Stimulated activated effector memory CD8-positive, alpha-beta T cell treated with anti-CD3 and anti-CD28 coated beads, Interleukin-12 subunit alpha, Interleukin-12 subunit beta, amount 100 ng/mL, for 72 hours (primary cell): ENCODE results near the gene PCDHGA8.
"Not testable (repeated sequence)": the region's sequence is repeated elsewhere in the genome, so short reads cannot be mapped to it uniquely, and the experiment has no call there.

Experiments
- ATAC-seq: fragments of 150-1000 bp; cut with Tn5 transposase; 2 replicates; pipeline ENCODE4 v1.10.0; 2021
- DNase-seq, 2 donors: peaks; one replicate each; pipeline ENCODE4 v3.0.0; 2021 to 2022; ENCODE audit warnings: low spot score in 2 of 2
- H3K27ac Mint-ChIP-seq: one replicate; pipeline ENCODE4 v1.8.0; 2022; ENCODE audit warnings: mild to moderate bottlenecking, mixed read lengths
- H3K36me3 Mint-ChIP-seq: one replicate; pipeline ENCODE4 v1.8.0; 2022; ENCODE audit warnings: mild to moderate bottlenecking, mixed read lengths
- H3K4me1 Mint-ChIP-seq: one replicate; pipeline ENCODE4 v1.8.0; 2022; ENCODE audit warnings: mixed read lengths
- H3K4me3 Mint-ChIP-seq: one replicate; pipeline ENCODE4 v1.8.0; 2022; ENCODE audit warnings: mild to moderate bottlenecking, mixed read lengths
- H3K9me3 Mint-ChIP-seq: one replicate; pipeline ENCODE4 v1.8.0; 2022; ENCODE audit warnings: mixed read lengths

PCDHGA8 gene

GRCh38 chr5:141432308-141432707, 39.9 kb downstream of the PCDHGA8 start:
- H3K4me1 Mint-ChIP-seq: peaks cover 10% of the 10 kb centered on the region
- DNase-seq, ATAC-seq, H3K4me3 Mint-ChIP-seq, H3K27ac Mint-ChIP-seq: not testable (repeated sequence)
- peaks cover 11% of the 10 kb centered on the region for H3K36me3 Mint-ChIP-seq
- H3K9me3 Mint-ChIP-seq: peaks cover 13% of the 10 kb centered on the region

- not testable (repeated sequence) for DNase-seq, H3K27ac Mint-ChIP-seq, ATAC-seq, H3K4me3 Mint-ChIP-seq
- H3K4me1 Mint-ChIP-seq: peaks cover 10% of the 10 kb centered on the region
- H3K9me3 Mint-ChIP-seq: peaks cover 13% of the 10 kb centered on the region
- peaks cover 11% of the 10 kb centered on the region for H3K36me3 Mint-ChIP-seq
These were observed 40.3 kb downstream of the PCDHGA8 start for GRCh38 chr5:141432726-141433125.

GRCh38 chr5:141434006-141434405, 41.6 kb downstream of the PCDHGA8 start:
- Mint-ChIP-seq H3K9me3 (peaks cover 9% of the 10 kb centered on the region), H3K4me3 (no peak overlapping the region), H3K27ac (no peak overlapping the region), H3K36me3 (peaks cover 11% of the 10 kb centered on the region), H3K4me1 (peaks cover 10% of the 10 kb centered on the region)
- DNase-seq (no peak), ATAC-seq (no peak)

- no peak for DNase-seq
- no peak overlapping the region for H3K27ac Mint-ChIP-seq
These were observed 44.8 kb downstream of the PCDHGA8 start for GRCh38 chr5:141437221-141437620.

GRCh38 chr5:141439411-141440141, 47.1 kb downstream of the PCDHGA8 start:
- no peaks in the 10 kb centered on the region for H3K36me3 Mint-ChIP-seq
- no peak for ATAC-seq
- H3K4me3 Mint-ChIP-seq: no peak overlapping the region
- H3K4me1 Mint-ChIP-seq: no peaks in the 10 kb centered on the region
- no peak for DNase-seq
- H3K27ac Mint-ChIP-seq: no peak overlapping the region
- peaks cover 3% of the 10 kb centered on the region for H3K9me3 Mint-ChIP-seq

More at GRCh38 chr5:141437221-141437620, 44.8 kb downstream of the PCDHGA8 start:
- Mint-ChIP-seq H3K9me3 (peaks cover 5% of the 10 kb centered on the region), H3K4me3 (no peak overlapping the region), H3K4me1 (no peaks in the 10 kb centered on the region), H3K36me3 (no peaks in the 10 kb centered on the region)
- no peak for ATAC-seq

- H3K27ac Mint-ChIP-seq: no peak overlapping the region
- DNase-seq: no peak
- H3K9me3 Mint-ChIP-seq: peaks cover 3% of the 10 kb centered on the region
- ATAC-seq: no peak
- no peaks in the 10 kb centered on the region for H3K36me3 Mint-ChIP-seq
- H3K4me1 Mint-ChIP-seq: no peaks in the 10 kb centered on the region
- no peak overlapping the region for H3K4me3 Mint-ChIP-seq
These were observed 47.9 kb downstream of the PCDHGA8 start for GRCh38 chr5:141440341-141440740.

GRCh38 chr5:141441571-141442170, 49.2 kb downstream of the PCDHGA8 start:
- Mint-ChIP-seq H3K4me3 (no peak overlapping the region), H3K4me1 (no peaks in the 10 kb centered on the region), H3K27ac (no peak overlapping the region), H3K9me3 (peaks cover 3% of the 10 kb centered on the region), H3K36me3 (no peaks in the 10 kb centered on the region)
- ATAC-seq (no peak), DNase-seq (no peak)
